IMR-90 (cell line): ENCODE results near the gene HDAC5. TPM values are rescaled to one million over a fixed set of nuclear protein-coding genes. Genes with fewer than 3 reads are reported as not detected.
A peak's percentile ranks its signal among the peaks of the same experiment; 100 is the strongest.

Experiments
- ATAC-seq: fragments of 200-7000 bp; cut with Tn5 transposase; 2 replicates; pipeline ENCODE4 v1.9.1; 2020; ENCODE audit warnings: low read depth, mild to moderate bottlenecking, moderate library complexity
- BruUV-seq: library from RNA; stranded (reverse); fragments of 400-500 nt; replicated peaks from 2 replicates; lab custom pipeline; 2021; lab: Mats Ljungman, UMichigan
- CTCF ChIA-PET: fragments of 300-600 bp; formaldehyde crosslinking; extraction: SDS; loops from one replicate; lab custom pipeline; 2021; ENCODE audit warnings: antibody characterized with exemption; lab: Yijun Ruan, JAX
- POLR2A ChIA-PET: fragments of 300-600 bp; sonication (Branson Sonifier 250); formaldehyde crosslinking; loops from one replicate; lab custom pipeline; 2022; ENCODE audit warnings: antibody characterized with exemption; ENCODE audit not compliant: unreplicated experiment; lab: Charles Lee
- DNase-seq: peaks from one replicate; pipeline ENCODE4 v3.0.0; 2013
- H2AFZ ChIP-seq: replicated peaks from 2 replicates; pipeline ENCODE3; 2013; ENCODE audit warnings: low read length, mild to moderate bottlenecking; ENCODE audit not compliant: poor library complexity
- H2AK5ac ChIP-seq: 2 replicates; pipeline ENCODE4 v1.6.1; 2013; ENCODE audit warnings: low read depth, low read length, inconsistent platforms
- H2AK9ac ChIP-seq: replicated peaks from 2 replicates; pipeline ENCODE3; 2013; ENCODE audit warnings: mild to moderate bottlenecking, low read depth, low read length, moderate library complexity; ENCODE audit not compliant: poor library complexity
- H2BK120ac ChIP-seq: 2 replicates; pipeline ENCODE4 v1.6.1; 2013; ENCODE audit warnings: low read depth, low read length, inconsistent platforms
- H2BK15ac ChIP-seq: 3 replicates; pipeline ENCODE4 v1.6.1; 2013; ENCODE audit warnings: low read depth, low read length, inconsistent platforms
- H2BK20ac ChIP-seq: 2 replicates; pipeline ENCODE4 v1.6.1; 2013; ENCODE audit warnings: low read depth, mild to moderate bottlenecking, inconsistent platforms, low read length, moderate library complexity
- H2BK5ac ChIP-seq: 2 replicates; pipeline ENCODE4 v1.6.1; 2013; ENCODE audit warnings: mild to moderate bottlenecking, low read depth, low read length, inconsistent platforms; ENCODE audit not compliant: poor library complexity, severe bottlenecking
- H3K14ac ChIP-seq: replicated peaks from 2 replicates; pipeline ENCODE4 v1.6.1; 2013; ENCODE audit warnings: low read depth, low read length, inconsistent platforms
- H3K18ac ChIP-seq: 2 replicates; pipeline ENCODE4 v1.6.1; 2013; ENCODE audit warnings: low read depth, low read length, control low read depth
- H3K23ac ChIP-seq: 2 replicates; pipeline ENCODE4 v1.6.1; 2013; ENCODE audit warnings: low read depth, low read length, inconsistent platforms
- H3K27ac ChIP-seq: 2 replicates; pipeline ENCODE4 v1.5.1; 2013; ENCODE audit warnings: mild to moderate bottlenecking, control low read depth, low read length; ENCODE audit not compliant: insufficient read depth
- H3K27me3 ChIP-seq: 2 replicates; pipeline ENCODE4 v1.6.1; 2013; ENCODE audit warnings: low read length; ENCODE audit not compliant: control insufficient read depth, insufficient read depth
- H3K36me3 ChIP-seq: 2 replicates; pipeline ENCODE4 v1.6.1; 2013; ENCODE audit warnings: low read length, mixed read lengths; ENCODE audit not compliant: control insufficient read depth, insufficient read depth
- H3K4ac ChIP-seq: 2 replicates; pipeline ENCODE4 v1.6.1; 2013; ENCODE audit warnings: low read depth, low read length, inconsistent platforms
- H3K4me1 ChIP-seq: 2 replicates; pipeline ENCODE4 v1.6.1; 2013; ENCODE audit warnings: low read length, mixed read lengths; ENCODE audit not compliant: control insufficient read depth, insufficient read depth
- H3K4me2 ChIP-seq: 2 replicates; pipeline ENCODE4 v1.6.1; 2013; ENCODE audit warnings: low read depth, mild to moderate bottlenecking, control low read depth, low read length, moderate library complexity
- H3K4me3 ChIP-seq: 2 replicates; pipeline ENCODE4 v1.5.1; 2013; ENCODE audit warnings: low read depth, mild to moderate bottlenecking, control low read depth, low read length, moderate library complexity; ENCODE audit not compliant: insufficient read depth
- H3K56ac ChIP-seq: 2 replicates; pipeline ENCODE4 v1.6.1; 2013; ENCODE audit warnings: low read length, inconsistent platforms; ENCODE audit not compliant: insufficient read depth; ENCODE audit errors: extremely low read depth
- H3K79me1 ChIP-seq, 2 experiments: 2 replicates each; pipeline ENCODE4 v1.6.1; 2013; ENCODE audit warnings: low read length in 2 of 2, inconsistent platforms in 1 of 2, low read depth in 1 of 2
- H3K9ac ChIP-seq: 2 replicates; pipeline ENCODE4 v1.6.1; 2013; ENCODE audit warnings: low read depth, low read length, control low read depth
- H3K9me1 ChIP-seq: 2 replicates; pipeline ENCODE4 v1.6.1; 2013; ENCODE audit warnings: low read length, inconsistent platforms; ENCODE audit not compliant: insufficient read depth
- H3K9me3 ChIP-seq: 2 replicates; pipeline ENCODE4 v1.6.1; 2013; ENCODE audit warnings: low read length; ENCODE audit not compliant: control insufficient read depth, insufficient read depth
- H4K20me1 ChIP-seq: 2 replicates; pipeline ENCODE4 v1.6.1; 2013; ENCODE audit warnings: low read length, inconsistent platforms; ENCODE audit not compliant: insufficient read depth
- H4K5ac ChIP-seq: 2 replicates; pipeline ENCODE4 v1.6.1; 2013; ENCODE audit warnings: mild to moderate bottlenecking, low read depth, low read length, control low read depth
- H4K8ac ChIP-seq, 2 experiments: 2 replicates each; pipeline ENCODE4 v1.6.1; 2013; ENCODE audit warnings: low read depth in 2 of 2, low read length in 2 of 2, control low read depth in 1 of 2, inconsistent platforms in 1 of 2
- H4K91ac ChIP-seq: 2 replicates; pipeline ENCODE4 v1.6.1; 2013; ENCODE audit warnings: low read depth, low read length, inconsistent platforms; ENCODE audit not compliant: insufficient read depth
- CEBPB ChIP-seq: IDR thresholded peaks from 2 replicates; pipeline ENCODE4 v1.6.1; 2012; ENCODE audit warnings: low read depth, low read length, improper control_type of control experiment
- CTCF ChIP-seq: conservative IDR thresholded peaks from 2 replicates; pipeline ENCODE4 v1.5.1; 2012; ENCODE audit warnings: mild to moderate bottlenecking, low read depth, low read length, improper control_type of control experiment
- MXI1 ChIP-seq: IDR thresholded peaks from 2 replicates; pipeline ENCODE4 v1.6.1; 2012; ENCODE audit warnings: low read depth, mild to moderate bottlenecking, low read length, moderate library complexity, borderline replicate concordance
- SMC3 ChIP-seq: fragments of 150-350 bp; IDR thresholded peaks from 2 replicates; pipeline ENCODE4 v1.6.1; 2016; ENCODE audit warnings: low read depth, mild to moderate bottlenecking, antibody characterized with exemption, low read length, moderate library complexity
- USF2 ChIP-seq: fragments of 150-350 bp; IDR thresholded peaks from 2 replicates; pipeline ENCODE4 v1.6.1; 2017; ENCODE audit warnings: mild to moderate bottlenecking, antibody characterized with exemption, low read length, low read depth
- WGBS, 2 experiments: methylation state at CpG; one replicate each; pipeline versions ENCODE4 v1.1.5 to v1.1.7; 2013; ENCODE audit warnings: missing lambda C conversion rate in 2 of 2; ENCODE audit not compliant: insufficient read length in 1 of 2; ENCODE audit errors: extremely low coverage in 2 of 2; 5-methylcytosine and 5-hydroxymethylcytosine counted together
- dilution Hi-C: fragments of 300-500 bp; cut with HindIII; formaldehyde crosslinking; loops from one replicate; pipeline ENCODE4 v1.14.3; 2018; ENCODE audit warnings: low sequenced_read_pairs; ENCODE audit not compliant: unreplicated experiment
- in situ Hi-C: fragments of 300-500 bp; cut with MboI; formaldehyde crosslinking; loops from 3 replicates; pipeline ENCODE4 v1.14.3; 2019; ENCODE audit warnings: low sequenced_read_pairs, inconsistent platforms, mixed read lengths
- intact Hi-C: fragments of 100-400 bp; cut with micrococcal nuclease; formaldehyde crosslinking; loops from 2 replicates; pipeline ENCODE4 v1.10.0; 2022
- polyA plus RNA-seq, 3 experiments: library from polyadenylated mRNA; depleted of rRNA; stranded (reverse); fragments of >200 nt; gene quantifications; 2 replicates each; pipeline ENCODE4 v1.2.3, GENCODE V29; 2012; ENCODE audit warnings: low replicate concordance in 1 of 3
- total RNA-seq: library from RNA; depleted of rRNA; stranded (reverse); fragments of >200 nt; gene quantifications from 2 replicates; pipeline ENCODE4 v1.2.3, GENCODE V29; 2012

HDAC5 gene
- total and polyA plus RNA-seq, 2 of the 4 experiments (the other 2 are of a cell fraction): 47.0 to 61.3 TPM

- no CpG with 5 or more reads among the region's 4 CpGs for WGBS, 2 experiments
- intact Hi-C loops (loop anchor here (10.0 kb wide), 1 partner anchor 122 kb away; no protein-coding TSS in a partner anchor), in situ Hi-C loops (no loop called here), dilution Hi-C loops (no loop called here)
- peaks cover 16% of the 10 kb centered on the region for H3K36me3 ChIP-seq
- H3K27me3 ChIP-seq: no peaks in the 10 kb centered on the region
- peaks cover 15 to 70% of the 10 kb centered on the region in 2 experiments for H3K79me1 ChIP-seq
- H4K8ac ChIP-seq: peak overlapping the region in 1 of 2 experiments; percentile 3; a peak in 1 of 4 replicates
- no peak overlapping the region for H2BK5ac ChIP-seq
- no peak overlapping the region for H3K56ac ChIP-seq
- H3K14ac ChIP-seq: no peak overlapping the region
- no peak overlapping the region for H2AK5ac ChIP-seq
- peaks cover 12% of the 10 kb centered on the region for H3K4me1 ChIP-seq
- no peak overlapping the region for H4K91ac ChIP-seq
- ChIA-PET POLR2A (interaction anchor here (0.6 kb wide), 1 partner anchor 35 kb away, joined by 3 read pairs; no protein-coding TSS in a partner anchor), CTCF (interaction anchor here (0.7 to 1.5 kb wide), 2 partner anchors 72 to 125 kb away, joined by 4 to 10 read pairs; no protein-coding TSS in a partner anchor)
- TF ChIP-seq USF2: no peak
- peak; percentile 76 for TF ChIP-seq CEBPB
- no peak for TF ChIP-seq CTCF
- TF ChIP-seq MXI1: no peak
- TF ChIP-seq SMC3: no peak
- peak overlapping the region; percentile 57; the same call in 1 of the 2 replicates for H3K27ac ChIP-seq
- no peak overlapping the region; the same call in 1 of the 2 replicates for H3K23ac ChIP-seq
- no peak overlapping the region for H2BK120ac ChIP-seq
- no peak overlapping the region for H2BK15ac ChIP-seq
- no peak overlapping the region for H2AFZ ChIP-seq
- no TSS peak for BruUV-seq
- H3K4me3 ChIP-seq: no peak overlapping the region
- H3K9ac ChIP-seq: no peak overlapping the region; the same call in 1 of the 2 replicates
- H4K5ac ChIP-seq: no peak overlapping the region
- no peak overlapping the region for H3K18ac ChIP-seq
- peak; percentile 63 for DNase-seq
- no peaks in the 10 kb centered on the region for H3K9me1 ChIP-seq
- peak; percentile 62 for ATAC-seq
- H4K20me1 ChIP-seq: peaks cover 69% of the 10 kb centered on the region
- H2BK20ac ChIP-seq: no peak overlapping the region
- H3K9me3 ChIP-seq: no peaks in the 10 kb centered on the region
- H3K4me2 ChIP-seq: no peak overlapping the region; the same call in 1 of the 2 replicates
- no peak overlapping the region for H2AK9ac ChIP-seq
- H3K4ac ChIP-seq: no peak overlapping the region
These were observed 80.2 kb downstream of the HDAC5 start for GRCh38 chr17:44043272-44043696.
